HCT116 (cell line): ENCODE results near the gene PRXL2A.

Experiments used
- ATF3 ChIP-seq: IDR thresholded peaks from 2 replicates; pipeline ENCODE4 v1.6.1; 2012
- CTCF ChIP-seq, 3 experiments: fragments of 200-600 bp in 1 of 3; sonication (generic) in 1 of 3; IDR thresholded peaks in 2 of 3; conservative IDR thresholded peaks in 1 of 3; 2 replicates each; pipeline ENCODE4 v1.5.1; 2012 to 2017; ENCODE audit warnings: low read depth in 2 of 3, low read length in 2 of 3, antibody characterized with exemption in 1 of 3, borderline replicate concordance in 1 of 3, control low read depth in 1 of 3, mild to moderate bottlenecking in 1 of 3, mixed read lengths in 1 of 3, mixed run types in 1 of 3, moderate library complexity in 1 of 3; ENCODE audit not compliant: insufficient read depth in 1 of 3
- EZH2 ChIP-seq: fragments of 200-600 bp; sonication (generic); IDR thresholded peaks from 2 replicates; pipeline ENCODE4 v1.6.1; 2017; ENCODE audit warnings: antibody characterized with exemption, mixed run types
- JUND ChIP-seq: IDR thresholded peaks from 2 replicates; pipeline ENCODE4 v1.6.1; 2012
- POLR2A ChIP-seq: IDR thresholded peaks from 2 replicates; pipeline ENCODE4 v1.7.0; 2011; ENCODE audit warnings: borderline replicate concordance; ENCODE audit not compliant: insufficient read depth, insufficient read length; ENCODE audit errors: extremely low read depth
- REST ChIP-seq: IDR thresholded peaks from 2 replicates; pipeline ENCODE4 v1.6.1; 2012; ENCODE audit warnings: low read depth
- ZNF274 ChIP-seq: fragments of 200-500 bp; sonication (Bioruptor generic); IDR thresholded peaks from 2 replicates; pipeline ENCODE4 v1.6.1; 2014; ENCODE audit warnings: mild to moderate bottlenecking, low read depth, low read length, inconsistent platforms

- TF ChIP-seq CTCF (IDR thresholded peaks at IDR 0.05 in 2 of 3, conservative IDR thresholded peaks at IDR 0.05 in 1 of 3; ENCODE audit: borderline replicate concordance in 1 of 3, insufficient read depth in 1 of 3, low read depth in 2 of 3, low read length in 2 of 3) (no peak), ZNF274 (no peak), EZH2 (no peak), ATF3 (no peak), REST (no peak), JUND (no peak), POLR2A (no peak)
These were observed 7.6 kb downstream of the PRXL2A start for GRCh38 chr10:80415734-80416478.
